Measurements from ENCODE around the gene SLC39A1.

SLC39A1 gene

DNA sequence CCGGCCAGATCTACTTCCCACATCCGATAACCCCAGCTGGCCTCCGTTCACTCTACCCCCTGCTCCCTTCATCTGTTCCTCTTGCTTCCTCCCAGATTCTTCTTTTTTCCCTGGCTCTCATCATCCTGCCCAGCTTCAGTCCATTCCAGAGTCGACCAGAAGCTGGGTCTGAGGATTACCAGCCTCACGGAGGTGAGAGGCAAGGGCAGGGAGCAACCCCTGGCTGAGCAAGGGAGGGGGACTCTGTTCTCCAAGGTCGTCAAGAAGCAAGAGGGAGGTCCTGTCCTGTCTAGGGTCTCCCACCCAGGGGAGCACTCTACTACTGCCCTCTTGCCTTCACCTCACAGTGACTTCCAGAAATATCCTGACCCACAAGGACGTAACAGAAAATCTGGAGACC lies 10.2 kb upstream of the SLC39A1 start:
- no peak for FAIRE-seq

DNA sequence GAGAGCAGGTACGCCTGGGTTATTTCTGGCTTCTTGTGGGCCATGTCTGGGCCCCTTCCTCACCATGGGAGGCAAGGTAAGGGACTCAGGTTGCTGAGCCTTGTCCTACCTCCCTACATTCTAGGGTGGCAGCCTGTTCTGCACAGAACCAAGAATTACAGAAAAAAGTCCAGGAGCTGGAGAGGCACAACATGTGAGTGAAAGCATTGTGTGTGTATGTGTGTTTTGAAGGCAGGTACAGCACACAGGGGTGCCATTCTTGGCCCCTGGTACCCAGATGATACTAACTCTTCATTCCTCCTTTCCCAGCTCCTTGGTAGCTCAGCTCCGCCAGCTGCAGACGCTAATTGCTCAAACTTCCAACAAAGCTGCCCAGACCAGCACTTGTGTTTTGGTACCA lies 9.7 kb upstream of the SLC39A1 start:
- no peak for FAIRE-seq

DNA sequence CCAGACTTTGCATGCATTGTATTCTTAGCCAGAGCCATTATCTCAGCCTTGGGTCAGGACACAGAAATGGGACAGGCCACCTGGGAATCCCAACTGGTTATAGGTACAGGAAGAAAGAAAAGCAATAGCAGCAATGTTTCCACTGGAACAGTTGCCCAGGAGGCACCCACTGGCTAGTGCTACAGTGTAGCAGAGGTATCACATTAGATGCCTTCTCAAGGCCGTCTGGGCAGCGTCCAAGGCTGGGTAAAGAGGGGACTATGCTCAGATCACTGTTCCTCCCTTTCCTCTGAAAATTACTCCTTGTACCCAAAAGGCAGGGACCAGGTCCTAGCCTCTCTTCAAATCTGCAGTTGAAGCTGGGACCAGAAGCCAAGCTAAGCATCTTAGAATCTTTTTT lies 7.0 kb upstream of the SLC39A1 start:
- no peak for FAIRE-seq

DNA sequence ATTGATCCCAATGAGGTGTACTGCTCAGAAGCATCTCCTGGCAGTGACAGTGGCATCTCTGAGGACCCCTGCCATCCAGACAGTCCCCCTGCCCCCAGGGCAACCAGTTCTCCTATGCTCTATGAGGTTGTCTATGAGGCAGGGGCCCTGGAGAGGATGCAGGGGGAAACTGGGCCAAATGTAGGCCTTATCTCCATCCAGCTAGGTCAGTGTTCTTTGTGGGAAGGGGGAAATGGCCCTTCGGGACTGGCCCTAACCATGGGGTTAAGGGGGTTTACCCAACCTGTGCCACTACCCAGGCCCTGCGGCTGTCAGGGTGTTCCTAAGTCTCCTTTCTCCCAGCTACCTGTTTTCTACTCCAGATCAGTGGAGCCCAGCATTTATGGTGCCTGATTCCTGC lies 5.6 kb upstream of the SLC39A1 start:
- FAIRE-seq, result no peak

DNA sequence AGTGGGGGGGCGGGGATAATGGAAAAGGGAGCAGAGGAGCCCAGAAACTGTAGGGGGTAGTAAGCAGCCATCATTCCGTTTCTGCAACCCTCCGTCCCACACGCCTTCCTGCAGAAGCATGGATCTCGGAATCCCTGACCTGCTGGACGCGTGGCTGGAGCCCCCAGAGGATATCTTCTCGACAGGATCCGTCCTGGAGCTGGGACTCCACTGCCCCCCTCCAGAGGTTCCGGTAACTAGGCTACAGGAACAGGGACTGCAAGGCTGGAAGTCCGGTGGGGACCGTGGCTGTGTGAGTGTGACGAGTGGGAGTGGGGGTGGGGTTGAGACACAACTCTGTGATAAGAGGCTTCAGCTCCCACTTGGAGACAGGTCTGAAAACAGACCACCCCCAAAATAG lies 5.1 kb upstream of the SLC39A1 start:
- FAIRE-seq, result no peak

DNA sequence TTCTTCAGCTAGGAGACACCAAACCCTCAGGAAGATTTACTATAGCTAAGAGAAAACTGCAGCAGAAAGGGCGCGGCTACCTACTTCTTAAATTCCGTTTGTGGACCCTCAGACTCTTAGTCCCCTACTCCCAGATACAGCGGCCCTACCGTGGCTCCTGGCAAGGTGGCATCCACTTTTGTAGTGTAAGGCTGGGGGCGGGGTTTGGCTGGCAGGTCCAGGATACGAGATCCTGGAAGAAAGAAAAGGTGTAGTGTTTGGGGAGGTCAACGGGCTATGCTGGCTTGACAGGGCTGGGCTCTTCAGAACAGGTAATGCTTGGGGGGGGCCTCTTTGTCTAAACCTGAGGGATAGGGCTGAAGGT lies 4.6 kb upstream of the SLC39A1 start:
- FAIRE-seq, result no peak

DNA sequence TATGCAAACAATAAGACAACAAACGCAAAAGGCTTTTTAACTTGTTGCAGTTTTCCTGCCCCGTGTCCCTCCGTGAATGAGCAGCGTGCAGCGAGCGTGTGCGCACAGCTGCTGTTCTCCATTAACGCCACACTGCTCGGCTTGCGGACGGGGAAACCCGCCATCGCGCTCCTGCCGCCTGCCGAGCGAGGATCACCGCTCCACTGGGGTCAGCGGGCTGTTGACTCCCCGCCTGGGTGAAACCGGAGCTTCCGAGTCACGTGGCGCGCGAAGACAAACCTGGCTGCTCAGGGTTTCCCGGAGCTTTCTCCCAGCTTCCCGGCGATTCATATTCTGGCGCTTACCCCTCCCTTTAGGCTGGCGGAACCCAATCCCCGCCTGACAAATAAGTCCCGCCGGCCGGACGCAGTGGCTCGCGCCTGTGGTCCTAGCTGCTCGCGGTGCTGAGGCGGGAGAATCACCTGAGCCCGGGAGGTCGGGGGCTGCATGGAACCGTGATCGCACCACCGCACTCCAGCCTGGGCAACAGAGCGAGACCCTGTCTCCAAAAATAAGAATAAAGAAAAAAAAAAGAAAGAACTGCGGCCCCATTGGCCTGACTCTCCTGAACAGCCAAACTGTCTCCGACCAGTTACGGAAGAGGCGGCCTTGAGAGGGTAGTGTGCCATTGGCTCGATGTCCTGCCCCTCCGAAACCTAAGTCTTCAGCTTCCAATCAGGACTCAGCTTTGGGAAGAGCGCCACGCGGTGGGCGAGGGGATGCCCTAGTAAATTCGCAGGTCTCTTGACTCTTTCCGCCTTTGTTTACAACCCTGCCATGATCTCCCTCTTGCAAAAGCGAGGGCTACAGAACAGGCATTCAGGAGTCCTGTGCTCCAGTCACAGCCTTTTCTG lies 4.0 kb upstream of the SLC39A1 start, which contains the start of gene CREB3L4:
CREB3L4 (plus strand) TSS at position 796 of the 893 bp plus-strand sequence. CDS start 624 bp downstream, outside the sequence.
- FAIRE-seq, result no peak

DNA sequence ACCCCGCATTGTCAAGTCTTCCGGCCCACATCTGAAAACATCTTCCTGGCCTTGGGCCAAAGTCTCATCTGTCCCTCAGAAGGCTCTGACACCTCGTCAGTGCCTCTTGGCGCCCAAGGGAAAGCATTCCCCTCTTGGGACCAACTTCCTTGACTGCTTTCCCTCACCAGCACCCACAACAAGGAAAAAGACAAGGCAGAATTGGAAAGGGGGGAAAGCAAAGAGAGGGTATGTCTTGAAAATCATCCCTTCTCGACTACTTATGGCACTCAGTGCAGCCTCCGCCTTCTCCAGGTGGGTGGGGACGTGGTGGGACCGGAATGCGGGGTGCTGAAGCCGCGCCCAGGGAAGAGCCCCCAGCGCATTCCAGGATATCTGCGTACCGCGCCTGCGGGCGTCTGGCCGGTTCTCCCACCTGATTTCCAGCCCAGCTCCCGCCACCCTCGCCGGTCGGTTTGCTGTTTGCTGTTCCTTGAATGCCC lies 554 bp upstream of the SLC39A1 start:
- no peak for FAIRE-seq

DNA sequence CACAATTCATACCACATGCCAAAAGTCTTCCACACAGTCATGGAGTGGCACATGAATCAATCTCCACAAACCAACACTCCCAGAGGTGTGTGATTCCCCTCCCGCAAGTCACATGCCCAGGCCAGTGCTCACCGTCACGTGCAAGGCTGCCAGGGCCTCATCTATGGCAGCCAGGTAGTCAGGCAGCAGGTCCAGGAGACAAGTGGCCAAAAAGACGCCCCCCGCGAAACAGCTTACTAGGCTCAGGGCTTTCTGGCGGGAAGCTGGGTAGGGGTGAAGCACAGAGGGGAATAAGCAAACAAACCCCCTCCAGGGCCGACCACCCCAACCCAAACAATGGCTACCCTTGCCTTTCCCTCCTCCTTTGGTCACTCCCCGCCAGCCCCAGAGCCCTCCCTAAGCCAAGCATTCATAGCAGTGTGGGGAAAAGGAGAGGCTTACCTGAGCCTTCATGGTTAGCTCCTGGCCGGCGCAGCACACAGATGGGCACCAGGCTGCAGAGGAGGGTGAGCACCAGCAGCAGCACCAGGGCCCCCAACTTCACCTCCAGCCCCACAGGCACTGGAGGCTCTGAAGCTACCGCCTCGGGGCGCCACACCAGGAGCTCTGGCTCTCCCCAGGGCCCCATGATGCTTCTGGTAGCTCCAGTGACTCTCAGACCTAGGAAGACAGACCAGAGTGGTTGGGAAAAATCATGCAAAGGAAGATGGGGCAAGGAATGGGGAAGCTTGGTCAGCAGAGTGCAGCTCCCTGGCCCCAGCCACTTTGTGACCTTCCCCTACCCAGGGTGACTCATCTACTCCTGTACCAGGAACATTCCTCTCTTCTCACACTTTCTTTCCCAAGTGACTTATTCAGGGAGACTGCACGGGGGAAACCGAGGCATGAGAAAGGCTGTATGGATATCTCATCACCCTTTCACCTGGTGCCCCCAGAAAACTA lies 978 bp downstream of the SLC39A1 start:
- FAIRE-seq, result no peak

DNA sequence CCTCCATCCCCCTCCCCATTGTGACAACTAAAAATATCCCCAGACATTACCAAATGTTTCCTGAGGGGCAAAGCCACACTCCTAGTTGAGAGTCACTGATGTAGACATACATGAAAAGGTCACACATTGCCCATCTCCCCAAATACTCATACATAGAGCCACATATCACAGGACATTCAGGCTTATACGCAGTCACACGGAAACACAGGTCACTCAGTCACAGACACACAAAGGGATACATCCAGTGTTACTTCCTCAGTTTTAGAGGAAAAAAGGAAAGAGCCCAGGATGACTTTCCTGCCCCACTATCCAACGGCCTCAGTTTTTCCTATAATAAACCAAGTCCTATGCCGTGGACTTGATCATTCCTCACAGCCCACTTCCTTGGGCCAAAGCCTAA lies 1.9 kb downstream of the SLC39A1 start:
- no peak for FAIRE-seq

DNA sequence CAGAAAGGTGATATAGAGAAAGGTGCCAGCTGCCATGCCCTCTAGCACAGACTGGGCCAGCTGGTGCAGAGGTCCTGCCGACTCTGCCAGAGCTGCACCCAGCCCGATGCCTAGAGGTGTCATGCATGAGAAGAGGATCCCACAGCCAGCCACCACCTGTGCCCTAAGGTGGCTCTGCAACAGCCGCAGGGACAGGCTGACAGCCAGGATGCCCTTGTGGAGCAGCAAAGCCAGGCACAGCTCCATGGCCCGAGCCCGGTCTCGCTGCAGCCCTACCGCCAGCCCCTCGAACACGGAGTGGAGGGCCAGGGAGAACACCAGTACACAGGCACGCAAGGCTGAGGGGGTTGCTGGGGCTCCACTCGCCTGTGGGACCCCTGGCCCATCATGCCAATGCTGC lies 3.1 kb downstream of the SLC39A1 start:
- no peak for FAIRE-seq

DNA sequence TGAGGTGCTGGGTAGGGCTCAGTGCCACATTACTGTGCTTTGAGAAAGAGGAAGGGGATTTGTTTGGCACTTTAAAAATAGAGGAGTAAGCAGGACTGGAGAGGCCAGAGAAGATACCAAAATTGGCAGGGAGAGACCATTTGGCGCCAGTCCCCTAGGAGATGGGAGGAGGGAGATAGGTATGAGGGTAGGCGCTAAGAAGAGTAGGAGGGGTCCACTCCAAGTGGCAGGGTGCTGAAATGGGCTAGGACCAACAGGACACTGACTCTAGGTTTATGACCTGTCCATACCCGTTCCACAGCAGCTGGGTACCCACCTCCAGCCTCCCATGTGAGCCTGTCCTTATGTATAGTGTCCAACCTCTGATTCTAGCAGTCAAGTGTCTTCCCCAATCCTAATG lies 3.9 kb downstream of the SLC39A1 start:
- FAIRE-seq, result no peak

DNA sequence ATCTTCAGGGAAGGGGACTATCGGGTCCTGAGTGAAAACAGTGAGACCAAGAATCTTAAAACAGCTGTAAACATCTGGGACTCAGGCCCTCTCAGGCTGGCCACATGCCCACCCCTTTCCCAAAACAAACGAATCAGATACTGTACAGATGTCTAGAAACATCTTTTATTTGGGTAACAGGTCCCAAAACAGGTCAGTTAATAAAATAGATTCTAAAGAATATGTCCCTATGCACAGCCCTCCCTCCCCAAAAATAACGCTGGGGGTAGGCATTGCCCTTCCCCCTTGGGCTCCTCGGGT lies 4.4 kb downstream of the SLC39A1 start:
- no peak for FAIRE-seq

DNA sequence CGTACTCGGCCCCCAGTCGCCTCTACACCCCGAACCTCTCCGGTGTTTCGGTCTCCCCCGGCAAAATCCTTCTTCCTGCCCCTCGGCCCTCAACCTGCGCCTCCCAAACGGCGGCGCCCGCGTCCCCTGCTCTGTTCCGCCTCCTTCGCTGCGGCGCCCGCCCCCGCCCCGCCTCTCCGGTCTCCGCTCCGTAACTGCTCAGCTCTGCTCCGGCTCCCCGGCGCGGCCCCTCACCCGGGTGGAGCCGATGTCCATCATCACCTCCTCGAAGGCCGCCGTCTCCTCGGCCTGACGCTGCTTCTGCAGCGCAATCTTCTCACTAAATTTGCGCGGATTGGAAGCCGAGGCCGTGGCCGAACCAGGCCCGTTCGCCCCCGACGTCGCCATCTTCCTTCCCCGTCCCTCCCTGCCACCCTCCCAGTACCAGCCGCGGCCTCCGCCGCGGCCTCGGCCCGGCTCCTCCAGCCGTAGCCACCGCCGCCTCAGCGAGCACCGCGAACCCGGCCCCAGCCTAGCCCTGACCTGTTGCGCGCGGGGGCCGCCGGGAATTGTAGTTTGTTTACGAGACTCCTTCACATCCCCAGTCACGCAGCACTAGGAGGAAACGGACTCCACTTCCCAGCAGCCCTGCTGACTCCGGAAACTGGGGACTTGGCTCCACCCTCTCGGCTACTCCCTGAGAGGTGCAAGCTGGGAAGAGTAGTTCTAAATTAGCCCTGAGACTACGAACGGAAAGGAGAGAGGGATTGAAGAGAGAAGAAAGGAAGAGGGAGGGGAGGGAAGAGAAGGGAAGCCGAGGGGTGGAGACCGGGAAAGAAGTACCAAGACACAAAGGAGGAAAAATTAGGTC lies 5.0 kb downstream of the SLC39A1 start, which contains the start of gene CRTC2:
CRTC2 (minus strand) TSS at position 502 of the 850 bp plus-strand sequence; CDS start at position 387, 115 bp downstream.
- peak; percentile 91 for FAIRE-seq

DNA sequence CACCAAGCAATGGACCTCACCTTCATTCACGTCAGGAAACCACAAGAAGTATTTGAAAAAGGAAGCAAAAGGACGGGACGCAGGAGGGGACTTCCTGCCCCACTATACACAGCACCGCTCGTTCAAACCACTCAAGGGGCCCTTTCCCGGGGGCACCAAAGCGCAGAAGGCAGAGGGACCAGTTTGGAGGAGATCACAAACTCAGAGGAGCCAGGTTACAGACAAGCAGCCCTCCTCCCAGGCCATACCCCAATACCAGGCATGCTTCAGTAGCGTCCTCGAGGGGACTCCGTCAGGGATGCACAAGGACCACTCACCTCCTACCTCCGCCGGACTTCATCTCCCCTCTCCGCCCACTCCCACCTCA lies 5.6 kb downstream of the SLC39A1 start:
- FAIRE-seq, result no peak

DNA sequence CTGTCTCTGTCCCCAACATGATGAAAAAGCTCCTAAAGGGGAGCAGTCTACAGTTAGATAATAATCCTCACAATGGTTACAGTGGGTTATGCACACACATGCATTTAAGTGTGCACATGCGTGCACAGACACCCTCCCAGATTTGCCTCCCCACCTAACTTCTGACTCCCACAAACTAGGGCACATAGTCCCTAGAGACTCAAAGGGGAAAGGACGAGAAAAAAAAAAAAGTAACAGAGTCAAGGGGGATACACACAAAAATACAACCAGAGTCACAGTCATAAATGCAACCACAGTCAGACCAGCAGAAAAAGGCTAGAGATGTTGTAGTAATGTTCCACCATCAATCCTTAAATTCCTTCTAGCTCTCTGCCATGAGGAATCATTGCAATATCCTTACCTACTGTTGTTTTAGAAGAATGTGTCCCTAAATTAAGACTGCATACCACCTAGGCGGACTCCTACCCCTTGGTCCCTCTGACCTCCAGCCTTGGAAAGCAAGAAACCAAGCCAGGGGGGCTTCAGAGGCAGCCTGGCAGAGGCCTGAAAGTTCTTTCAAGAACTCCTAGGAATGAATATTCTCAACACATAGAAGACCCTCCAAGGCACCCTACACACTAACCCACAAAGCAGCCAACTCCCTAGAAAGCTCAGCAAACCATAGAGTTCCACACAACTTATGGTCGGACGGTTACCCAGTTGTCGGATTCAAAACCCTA lies 6.2 kb downstream of the SLC39A1 start:
- FAIRE-seq, result no peak

DNA sequence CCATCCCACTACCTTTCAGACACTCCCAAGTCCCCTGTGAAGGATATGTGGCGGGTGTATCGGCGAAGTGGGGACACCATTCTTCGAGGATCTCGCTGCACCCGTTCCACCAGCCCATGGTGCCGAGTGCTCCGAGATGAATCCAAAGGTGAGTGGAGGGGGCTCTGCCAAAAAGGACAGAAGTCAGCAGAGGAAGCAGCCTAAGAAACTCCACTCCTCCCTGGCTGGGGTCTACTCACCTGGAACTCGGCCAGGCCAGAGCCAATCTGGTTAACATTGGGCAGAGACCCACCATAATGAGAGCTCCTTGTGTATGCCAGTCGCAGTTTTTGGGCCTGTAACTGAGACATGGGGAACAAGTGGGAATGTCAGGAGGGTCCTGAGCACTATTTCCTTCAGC lies 8.5 kb downstream of the SLC39A1 start:
- FAIRE-seq, result no peak

DNA sequence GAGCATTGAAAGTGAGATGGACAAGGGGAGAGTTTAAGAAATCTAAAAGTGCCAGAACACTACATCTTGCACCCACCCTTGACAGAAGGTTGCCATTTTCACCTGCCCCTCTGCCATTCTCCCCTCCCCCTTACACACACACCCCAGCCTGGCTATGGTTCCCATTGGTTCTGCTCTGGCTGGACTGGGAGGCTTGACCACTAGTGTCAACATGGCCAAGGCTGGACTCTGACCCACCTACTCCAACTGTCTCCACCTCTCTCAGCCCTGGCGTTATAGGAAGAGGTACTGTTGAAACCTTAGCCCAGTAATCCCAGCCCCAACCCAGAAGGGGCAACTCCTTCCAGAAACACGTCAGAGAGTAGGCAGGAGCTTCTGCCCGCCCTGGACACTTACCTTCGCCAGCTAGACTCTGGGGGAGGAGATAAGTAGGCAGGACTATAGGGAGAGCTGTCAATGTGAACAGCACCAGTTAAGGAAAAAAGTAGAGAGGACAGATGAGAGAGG lies 9.4 kb downstream of the SLC39A1 start:
- no peak for FAIRE-seq

DNA sequence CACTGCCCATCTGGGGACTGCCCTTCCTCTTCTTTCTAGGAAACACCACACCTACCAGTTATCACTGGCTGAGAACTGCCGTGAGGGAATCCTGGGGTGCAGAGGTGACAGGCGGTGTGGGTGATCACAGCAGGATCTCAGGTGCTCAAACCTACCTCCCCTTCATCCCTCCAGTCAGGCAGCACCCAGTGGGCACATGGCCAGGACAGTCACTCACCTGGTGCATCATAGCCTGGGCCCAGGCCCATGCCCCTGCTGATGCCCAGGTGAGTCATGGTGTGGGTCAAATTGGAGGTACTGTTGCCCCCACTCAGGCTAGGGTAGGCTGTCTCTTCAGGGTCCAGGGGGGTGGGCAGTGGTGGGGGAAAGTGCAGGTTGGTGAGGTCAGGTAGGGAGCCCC lies 11.5 kb downstream of the SLC39A1 start:
- no peak for FAIRE-seq

DNA sequence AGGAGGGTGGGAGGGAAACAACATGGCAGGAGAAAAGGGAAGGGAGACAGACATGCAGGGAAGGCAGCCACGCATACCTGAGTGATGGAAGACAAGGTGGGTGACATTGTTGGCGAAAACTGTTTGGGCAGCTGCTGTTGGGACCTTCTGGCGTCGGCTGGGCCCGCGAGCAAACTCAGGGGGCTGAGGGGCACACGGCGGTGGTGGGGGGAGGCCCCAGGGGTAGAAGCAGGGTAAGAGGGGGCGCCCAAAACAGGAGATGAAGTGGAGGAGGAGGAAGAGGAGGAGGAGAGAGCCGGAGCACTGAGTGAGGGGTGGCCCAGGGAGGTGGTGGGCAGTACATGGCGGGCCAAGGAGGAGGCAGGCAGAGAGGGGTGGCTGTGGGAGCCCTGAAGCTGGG lies 12.2 kb downstream of the SLC39A1 start:
- FAIRE-seq, result no peak

DNA sequence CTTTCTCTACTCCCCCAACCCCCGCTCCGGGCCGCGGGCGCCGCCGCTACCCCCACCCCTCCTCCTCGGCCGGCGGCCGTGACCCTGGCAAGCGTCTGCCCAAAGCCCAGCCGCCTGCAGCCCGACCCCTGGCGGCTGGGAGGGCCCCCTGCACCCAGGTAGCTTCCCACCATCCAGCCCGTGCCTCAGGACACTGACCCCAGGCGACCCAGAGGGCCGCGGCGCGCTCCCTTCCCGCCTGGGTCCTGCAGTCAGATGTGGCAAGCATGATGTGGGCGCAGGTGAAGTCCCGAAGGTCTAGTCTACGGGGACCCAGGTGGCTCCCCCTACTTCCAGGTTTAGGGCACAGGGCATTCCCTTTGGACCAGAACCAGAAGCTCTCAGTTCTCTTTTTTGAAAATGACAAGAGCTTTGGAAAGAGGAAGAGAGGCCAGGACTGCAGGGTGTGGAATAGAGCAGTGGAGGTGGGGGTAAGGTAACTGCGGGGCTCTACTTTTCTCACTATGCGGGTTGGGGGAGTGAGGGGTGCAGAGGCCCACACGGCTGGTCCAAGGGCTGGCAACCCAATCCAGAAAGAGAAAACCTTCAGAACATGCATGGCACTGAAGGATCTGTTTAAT lies 16.6 kb downstream of the SLC39A1 start, which contains the start of gene DENND4B:
DENND4B (minus strand) TSS at position 97 of the 620 bp plus-strand sequence. CDS start 2,344 bp downstream, outside the sequence.
- FAIRE-seq, result no peak
